Measurements from ENCODE around the gene B3GAT3.
"Not testable (repeated sequence)": the region's sequence is repeated elsewhere in the genome, so short reads cannot be mapped to it uniquely, and the experiment has no call there.

The B3GAT3 gene

GRCh38 chr11:62621567-62622470 lies at the start of gene B3GAT3:
Gene B3GAT3, minus strand, starts transcription at chr11:62621986. Its CDS starts 39 bp downstream, at chr11:62621947.
- DNase-seq: peak; percentile 99

DNA sequence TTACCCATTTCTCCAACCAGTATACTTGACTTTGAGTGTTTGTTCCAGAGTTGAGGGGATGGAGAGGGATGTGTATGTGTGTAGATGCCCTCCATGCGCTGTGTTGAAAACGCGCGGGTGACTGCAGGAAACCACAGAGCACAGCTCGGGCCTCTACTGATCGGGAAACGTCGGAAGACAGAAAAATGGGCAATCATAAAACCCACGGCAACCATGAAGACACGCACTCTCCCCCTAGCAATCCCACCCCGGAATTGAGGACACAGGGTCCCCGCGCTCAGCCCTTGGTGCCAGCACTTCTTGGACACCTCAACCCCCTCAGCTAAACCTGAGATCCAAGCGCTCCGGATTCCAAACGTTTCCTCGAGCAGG lies 49.4 kb upstream of the B3GAT3 start:
- DNase-seq: no peak

DNA sequence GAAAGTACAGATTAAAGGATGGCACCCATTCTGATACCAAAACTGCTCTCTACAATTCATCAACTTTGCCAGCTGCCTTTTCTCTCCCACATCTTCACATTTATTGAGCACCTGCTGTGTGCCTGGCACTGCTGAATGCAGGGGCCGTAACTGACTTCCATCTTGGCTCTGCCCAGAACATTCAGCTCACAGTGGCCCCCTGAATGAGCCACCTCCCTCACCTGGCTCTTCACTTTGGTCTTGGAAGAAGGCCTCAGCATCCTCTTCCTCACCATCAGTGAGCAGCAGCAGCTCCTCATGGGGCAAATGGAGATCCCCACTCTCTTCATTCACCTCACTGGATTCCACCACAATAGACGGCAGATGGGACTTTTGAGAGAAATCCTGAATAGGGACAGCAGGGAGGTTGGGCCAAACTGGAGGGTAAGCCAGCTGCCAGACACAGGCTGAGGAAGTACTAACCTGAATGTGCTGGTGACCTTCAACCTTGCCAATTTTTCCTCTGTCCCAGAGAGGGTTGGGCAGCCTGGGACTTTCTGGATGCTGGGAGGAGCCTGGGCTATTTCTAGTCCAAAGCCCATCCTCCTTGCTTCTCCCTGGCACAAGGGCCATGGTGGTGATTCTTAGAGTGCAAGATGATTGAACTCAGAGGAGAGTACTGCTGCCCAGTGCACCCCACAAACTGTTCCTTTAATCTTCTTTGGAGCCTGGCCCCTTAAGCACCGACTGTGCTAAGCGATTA lies 47.8 kb upstream of the B3GAT3 start:
- no peak for DNase-seq

DNA sequence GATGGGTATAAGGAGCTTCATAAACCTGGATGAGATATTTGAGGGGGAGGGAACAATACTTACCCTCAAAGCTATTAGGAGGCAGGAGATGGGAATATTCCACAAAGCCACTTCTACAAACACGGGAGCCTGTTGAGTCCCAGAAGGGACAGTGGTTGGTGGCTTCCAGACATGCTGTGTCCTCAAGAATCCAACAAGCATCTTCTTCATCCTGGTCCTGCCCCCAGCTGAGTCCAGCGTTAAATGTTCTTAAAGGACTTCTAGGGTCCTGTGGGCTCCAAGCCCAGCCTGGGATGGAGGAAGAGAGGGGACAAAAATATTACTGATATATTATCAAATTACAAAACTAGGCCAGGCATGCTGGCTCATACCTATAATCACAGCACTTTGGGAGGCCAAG lies 45.7 kb upstream of the B3GAT3 start:
- no peak for DNase-seq

DNA sequence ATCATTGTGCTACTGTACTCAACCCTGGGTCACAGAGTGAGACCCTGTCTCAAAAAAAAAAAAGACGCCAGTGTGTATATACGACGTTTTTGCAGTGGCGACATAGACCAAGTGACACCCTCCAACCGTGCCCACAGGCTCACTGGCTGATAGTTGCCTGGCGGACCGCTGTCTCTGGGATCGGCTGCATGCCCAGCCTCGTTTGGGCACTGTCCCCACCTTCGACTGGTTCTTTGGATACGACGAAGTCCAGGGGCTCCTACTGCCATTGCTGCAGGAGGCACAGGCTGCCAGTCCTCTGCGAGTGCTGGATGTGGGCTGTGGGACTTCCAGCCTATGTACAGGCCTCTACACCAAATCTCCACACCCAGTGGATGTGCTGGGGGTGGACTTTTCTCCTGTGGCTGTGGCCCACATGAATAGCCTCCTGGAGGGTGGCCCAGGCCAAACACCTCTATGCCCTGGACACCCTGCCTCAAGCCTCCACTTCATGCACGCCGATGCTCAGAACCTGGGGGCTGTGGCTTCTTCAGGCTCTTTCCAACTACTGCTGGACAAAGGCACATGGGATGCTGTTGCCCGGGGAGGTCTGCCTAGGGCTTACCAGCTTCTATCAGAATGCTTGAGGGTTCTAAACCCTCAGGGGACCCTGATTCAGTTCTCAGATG lies 44.6 kb upstream of the B3GAT3 start:
- DNase-seq: no peak

DNA sequence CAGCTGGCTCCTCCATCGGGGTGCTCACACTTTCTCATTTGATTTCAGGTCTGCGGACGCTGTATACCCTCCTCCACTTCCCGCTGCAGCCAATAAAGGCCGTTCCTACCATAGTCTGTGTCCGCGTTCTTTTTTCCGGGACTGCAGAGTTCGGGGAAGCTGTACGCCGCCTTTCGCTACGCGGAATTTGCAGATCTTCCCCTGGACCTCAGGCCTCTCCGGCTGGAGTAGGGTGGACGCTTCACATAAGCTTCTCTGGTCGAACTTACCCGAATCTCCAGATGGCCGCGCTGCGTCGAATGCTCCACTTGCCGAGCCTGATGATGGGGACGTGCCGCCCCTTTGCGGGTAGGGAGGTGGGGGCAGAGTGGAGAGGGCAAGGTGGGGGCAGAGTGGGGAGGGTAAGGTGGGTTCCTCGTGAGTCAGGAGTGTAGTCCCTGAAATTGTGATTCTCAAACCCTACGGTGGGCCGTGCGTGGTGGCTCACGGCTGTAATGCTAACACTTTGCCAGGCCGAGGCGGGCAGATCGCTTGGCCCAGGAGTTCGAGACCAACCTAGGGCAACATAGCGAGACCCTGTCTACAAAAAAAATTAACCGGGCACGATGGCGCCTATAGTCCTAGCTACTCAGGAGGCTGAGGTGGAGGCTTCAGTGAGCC lies 43.9 kb upstream of the B3GAT3 start:
- DNase-seq: peak; percentile 62

DNA sequence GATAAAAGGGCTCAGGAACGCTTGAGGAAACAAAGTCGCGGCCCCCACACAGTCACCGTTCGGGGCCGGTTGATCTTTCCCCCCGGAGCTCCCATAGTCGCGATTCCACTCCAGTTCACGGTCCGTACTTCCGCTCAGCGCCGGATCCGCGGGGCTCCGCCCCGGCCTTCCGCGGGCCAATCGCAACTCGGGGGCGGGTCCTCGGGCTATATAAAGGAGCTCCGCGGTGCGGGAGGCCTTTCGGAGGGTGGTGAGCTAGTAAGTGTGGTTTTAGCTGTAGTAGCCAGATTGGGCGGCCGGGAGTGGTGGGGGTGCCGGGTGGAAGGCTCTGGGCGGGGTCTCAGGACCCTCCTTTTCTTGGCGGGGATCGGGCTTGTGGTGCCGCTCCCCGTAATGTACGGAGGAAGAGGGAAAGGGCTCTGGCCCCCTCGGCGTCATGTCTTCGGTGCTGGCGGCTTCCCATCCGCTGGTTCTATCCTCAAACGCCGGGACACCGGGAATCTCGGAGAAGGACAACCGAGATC lies 43.4 kb upstream of the B3GAT3 start, which contains the start of the genes C11orf98 and CSKMT:
Gene C11orf98 (minus strand): TSS at position 136 of the 524 bp plus-strand sequence. CDS start 41 bp downstream, at position 95.
Gene CSKMT (plus strand): TSS at position 238 of the 524 bp plus-strand sequence. CDS start 568 bp downstream, outside the sequence.
- DNase-seq: peak; percentile 96

GRCh38 chr11:62664405-62665074 lies 42.8 kb upstream of the B3GAT3 start:
- DNase-seq: peak; percentile 69

DNA sequence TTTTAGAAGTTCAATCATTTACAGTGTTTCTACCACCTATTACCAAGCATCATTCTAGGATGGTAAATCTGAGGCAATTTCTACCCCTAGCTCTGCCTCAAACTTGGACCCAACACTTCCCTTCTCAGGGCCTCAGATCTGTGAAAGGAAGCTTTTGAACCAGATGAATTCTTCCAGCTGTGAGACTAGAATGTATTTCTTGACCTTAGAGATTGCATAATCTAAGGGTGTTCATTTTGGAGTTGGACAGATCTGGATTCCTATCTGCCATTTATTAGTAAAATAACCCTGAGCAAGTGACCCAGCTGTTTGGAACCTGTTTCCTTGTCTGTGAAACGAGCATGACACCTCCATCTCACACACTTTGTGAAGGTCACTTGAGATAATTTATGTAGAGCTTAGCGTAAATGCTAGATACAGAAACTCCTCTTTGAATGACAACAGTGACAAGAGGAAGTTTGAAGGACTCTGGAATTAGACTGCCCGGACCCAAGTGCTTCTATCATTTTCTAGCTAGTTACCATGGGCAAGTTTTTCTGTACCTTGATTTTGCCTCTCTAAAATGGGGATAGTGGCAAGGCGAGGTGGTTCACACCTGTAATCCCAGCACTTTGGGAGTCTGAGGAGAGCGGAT lies 35.1 kb upstream of the B3GAT3 start:
- DNase-seq: no peak

DNA sequence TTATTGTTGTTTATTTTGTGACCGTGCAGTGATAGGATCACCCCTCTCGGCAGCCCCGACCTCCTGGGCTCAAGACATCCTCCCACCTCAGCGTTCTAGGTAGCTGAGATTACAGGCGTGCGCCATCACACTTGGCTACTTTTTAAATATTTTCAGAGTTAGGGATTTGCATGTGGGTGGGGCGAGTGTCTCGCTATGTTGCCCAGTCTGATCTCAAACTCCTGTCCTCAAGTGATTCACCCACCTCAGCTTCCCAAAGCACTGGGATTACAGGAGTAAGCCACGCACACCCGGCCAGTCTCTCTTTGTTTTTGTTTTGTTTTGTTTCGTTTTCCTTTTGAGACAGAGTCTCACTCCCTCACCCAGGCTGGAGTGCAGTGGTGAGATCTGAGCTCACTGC lies 32.5 kb upstream of the B3GAT3 start:
- no peak for DNase-seq

GRCh38 chr11:62652161-62653006 lies 30.6 kb upstream of the B3GAT3 start:
- no peak for DNase-seq

DNA sequence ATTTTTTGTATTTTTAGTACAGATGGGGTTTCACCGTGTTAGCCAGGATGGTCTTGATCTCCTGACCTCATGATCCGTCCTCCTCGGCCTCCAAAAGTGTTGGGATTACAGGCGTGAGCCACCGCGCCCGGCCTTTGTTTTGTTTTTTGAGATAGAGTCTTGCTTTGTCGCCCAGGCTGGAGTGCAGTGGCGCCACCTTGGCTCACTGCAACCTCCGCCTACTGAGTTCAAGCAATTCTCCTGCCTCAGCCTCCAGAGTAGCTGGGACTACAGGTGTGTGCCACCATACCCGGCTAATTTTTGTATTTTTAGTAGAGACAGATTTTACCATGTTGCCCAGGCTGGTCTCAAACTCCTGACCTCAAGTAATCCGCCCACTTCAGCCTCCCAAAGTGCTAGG lies 28.5 kb upstream of the B3GAT3 start:
- not testable (repeated sequence) for DNase-seq

DNA sequence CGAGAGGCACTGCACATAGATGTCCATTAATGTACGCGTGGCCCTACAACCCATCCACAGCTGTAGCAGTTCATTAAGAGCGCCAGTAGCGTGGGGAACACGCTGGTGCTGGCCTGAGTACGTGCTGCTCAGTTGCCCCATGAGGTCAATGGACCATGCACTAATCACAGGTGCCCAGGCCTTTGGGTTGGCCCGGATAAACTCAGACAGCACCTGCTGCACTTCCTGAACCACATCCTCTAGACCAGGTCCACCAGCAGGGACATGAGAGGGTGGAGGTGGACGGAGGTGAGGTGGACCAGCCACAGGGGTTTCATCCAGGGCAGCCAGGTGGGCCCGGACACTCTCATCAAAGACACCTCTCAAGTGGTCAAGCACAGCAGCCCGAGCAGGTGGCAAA lies 27.7 kb upstream of the B3GAT3 start:
- DNase-seq: no peak

DNA sequence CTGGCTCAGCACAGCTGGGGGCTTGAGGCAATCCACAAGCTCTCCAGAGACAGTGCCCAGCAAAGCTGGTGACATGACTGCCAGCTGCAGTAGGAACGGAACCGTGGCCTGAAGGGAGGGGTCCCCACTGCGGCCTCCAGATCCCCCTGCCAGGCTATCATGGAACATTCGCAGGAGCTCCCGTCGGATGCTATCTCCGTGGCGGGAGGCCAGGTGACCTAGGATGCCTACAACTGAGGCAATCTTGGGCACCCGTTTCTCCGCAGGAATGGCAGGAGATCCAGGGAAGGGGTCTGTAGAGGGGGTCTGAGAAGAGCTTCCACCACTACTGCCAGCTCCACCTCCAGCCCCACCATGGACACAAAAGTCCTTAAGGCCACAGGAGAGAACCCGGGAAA lies 27.2 kb upstream of the B3GAT3 start:
- DNase-seq: no peak

GRCh38 chr11:62648185-62648966 lies 26.6 kb upstream of the B3GAT3 start:
- DNase-seq: no peak

- no peak for DNase-seq
Measured at GRCh38 chr11:62647609-62648005, 25.8 kb upstream of the B3GAT3 start.

- no peak for DNase-seq
Measured at GRCh38 chr11:62646825-62647608, 25.2 kb upstream of the B3GAT3 start.

- DNase-seq: peak; percentile 99
Measured at GRCh38 chr11:62645946-62646824, 24.4 kb upstream of the B3GAT3 start, which contains the start of gene GANAB. Gene GANAB, minus strand, starts transcription at chr11:62646613. Its CDS starts 14 bp downstream, at chr11:62646599.

Measured in NCI-H1092 (cell line).